Smooth muscle cell (in vitro differentiated cells): ENCODE results near the gene BUD31. TPM values are rescaled to one million over a fixed set of nuclear protein-coding genes. Genes with fewer than 3 reads are reported as not detected.

ENCODE experiments used
- DNase-seq: peaks from one replicate; lab custom pipeline; 2025; ENCODE audit not compliant: unreplicated experiment; lab: John Stamatoyannopoulos, UW
- H2AFZ ChIP-seq: fragments of 200-600 bp; sonication (generic); 2 replicates; pipeline ENCODE4 v1.6.0; 2016; ENCODE audit warnings: antibody characterized with exemption, low read depth, mild to moderate bottlenecking
- H3F3A ChIP-seq: fragments of 200-600 bp; sonication (generic); 2 replicates; pipeline ENCODE4 v1.6.0; 2017; ENCODE audit warnings: antibody characterized with exemption, low read depth
- H3K27ac ChIP-seq: fragments of 200-600 bp; sonication (generic); 2 replicates; pipeline ENCODE4 v1.5.1; 2016; ENCODE audit warnings: low read depth, mild to moderate bottlenecking
- H3K27me3 ChIP-seq: fragments of 200-600 bp; sonication (generic); 2 replicates; pipeline ENCODE4 v1.6.1; 2016; ENCODE audit warnings: low read depth, mild to moderate bottlenecking
- H3K36me3 ChIP-seq: fragments of 200-600 bp; sonication (generic); 2 replicates; pipeline ENCODE4 v1.5.1; 2016; ENCODE audit warnings: low read depth
- H3K4me1 ChIP-seq: fragments of 200-600 bp; sonication (generic); 2 replicates; pipeline ENCODE4 v1.5.1; 2016; ENCODE audit warnings: low read depth
- H3K4me2 ChIP-seq: fragments of 200-600 bp; sonication (generic); 2 replicates; pipeline ENCODE4 v1.6.0; 2016; ENCODE audit warnings: mild to moderate bottlenecking
- H3K4me3 ChIP-seq: fragments of 200-600 bp; sonication (generic); 2 replicates; pipeline ENCODE4 v1.5.1; 2016; ENCODE audit warnings: mild to moderate bottlenecking
- H3K79me2 ChIP-seq: fragments of 200-600 bp; sonication (generic); 2 replicates; pipeline ENCODE4 v1.6.0; 2016; ENCODE audit warnings: low read depth, mild to moderate bottlenecking
- H3K9ac ChIP-seq: fragments of 200-600 bp; sonication (generic); 2 replicates; pipeline ENCODE4 v1.6.0; 2016; ENCODE audit warnings: low read depth
- H3K9me3 ChIP-seq: fragments of 200-600 bp; sonication (generic); replicated peaks from 2 replicates; pipeline ENCODE4 v1.5.1; 2016; ENCODE audit warnings: low read depth
- H4K20me1 ChIP-seq: fragments of 200-600 bp; sonication (generic); 2 replicates; pipeline ENCODE4 v1.6.0; 2016; ENCODE audit warnings: low read depth
- CTCF ChIP-seq: fragments of 200-600 bp; sonication (generic); IDR thresholded peaks from 2 replicates; pipeline ENCODE4 v1.5.1; 2017; ENCODE audit warnings: borderline replicate concordance, mild to moderate bottlenecking, antibody characterized with exemption; ENCODE audit not compliant: insufficient read depth, poor library complexity, severe bottlenecking
- WGBS: methylation state at CpG from one replicate; pipeline ENCODE4 v1.1.7; 2016; ENCODE audit warnings: low lambda C conversion rate; 5-methylcytosine and 5-hydroxymethylcytosine counted together
- polyA plus RNA-seq: library from polyadenylated mRNA; unstranded; fragments of >200 nt; fragmentation: Nextera tagmentation; extraction: Ambion mirVana; gene quantifications from 2 replicates; pipeline ENCODE4 v1.2.1, GENCODE V29; 2016
- total RNA-seq: library from RNA; depleted of rRNA; stranded (reverse); fragments of >200 nt; gene quantifications from 2 replicates; pipeline ENCODE4 v1.2.3, GENCODE V29; 2014

BUD31 gene
- total and polyA plus RNA-seq, 2 experiments from 2014 or later = 97.2 to 249 TPM

- peak overlapping the region; percentile 96 for H3K4me2 ChIP-seq
- WGBS = 1% methylated on average over 28 of the region's 28 CpGs
- peak overlapping the region; percentile 97 for H3K9ac ChIP-seq
- TF ChIP-seq CTCF = no peak
- DNase-seq = peak; percentile 41
- H3K4me3 ChIP-seq = peak overlapping the region; percentile 92
- H3K79me2 ChIP-seq = peaks cover 75% of the 10 kb centered on the region
- H2AFZ ChIP-seq = peak overlapping the region; percentile 53
- peaks cover 70% of the 10 kb centered on the region for H4K20me1 ChIP-seq
- H3K36me3 ChIP-seq = peaks cover 10% of the 10 kb centered on the region
- H3K9me3 ChIP-seq = no peaks in the 10 kb centered on the region
- H3F3A ChIP-seq = no peaks in the 10 kb centered on the region
- H3K27me3 ChIP-seq = no peaks in the 10 kb centered on the region
- H3K4me1 ChIP-seq = peaks cover 17% of the 10 kb centered on the region
- peak overlapping the region; percentile 98 for H3K27ac ChIP-seq
Observed at GRCh38 chr7:99407872-99408378, 844 bp upstream of the BUD31 start.

DNA sequence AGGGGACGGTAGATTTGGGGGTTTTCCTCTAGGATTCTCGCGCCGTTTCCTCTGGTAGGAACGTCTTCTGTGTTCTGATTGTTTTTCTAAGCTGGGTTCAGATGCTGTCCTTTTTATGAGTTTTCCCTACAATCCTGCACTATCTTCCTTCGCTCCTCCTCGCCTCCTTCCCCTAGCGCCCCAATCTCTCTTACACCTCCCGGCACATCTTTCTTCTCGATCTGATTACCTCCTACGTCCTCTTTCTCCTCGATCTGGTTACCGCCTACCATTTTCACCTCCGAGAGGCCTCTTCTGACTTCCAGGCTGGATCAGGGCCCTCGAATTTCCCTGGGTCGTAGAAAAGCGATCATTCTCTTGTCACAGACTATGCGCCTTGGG, 413 bp downstream of the BUD31 start:
- H3F3A ChIP-seq = no peaks in the 10 kb centered on the region
- H3K9me3 ChIP-seq = no peaks in the 10 kb centered on the region
- H2AFZ ChIP-seq = peak overlapping the region; percentile 53
- H3K4me3 ChIP-seq = peak overlapping the region; percentile 92
- peak overlapping the region; percentile 98 for H3K27ac ChIP-seq
- H3K4me2 ChIP-seq = peak overlapping the region; percentile 96
- peak overlapping the region; percentile 97 for H3K9ac ChIP-seq
- peaks cover 17% of the 10 kb centered on the region for H3K4me1 ChIP-seq
- peaks cover 10% of the 10 kb centered on the region for H3K36me3 ChIP-seq
- no peaks in the 10 kb centered on the region for H3K27me3 ChIP-seq
- no peak for DNase-seq
- peaks cover 58% of the 10 kb centered on the region for H4K20me1 ChIP-seq
- whole genome bisulfite sequencing = 5% methylated on average over 16 of the region's 18 CpGs
- H3K79me2 ChIP-seq = peaks cover 77% of the 10 kb centered on the region
- TF ChIP-seq CTCF = no peak

GRCh38 chr7:99409806-99410205, 1.0 kb downstream of the BUD31 start:
- Histone ChIP-seq H3K27ac (peak overlapping the region; percentile 98), H3K9ac (peak overlapping the region; percentile 97)
- no peak for DNase-seq

More at GRCh38 chr7:99409806-99410205, 1.0 kb downstream of the BUD31 start:
- Histone ChIP-seq H3K4me2 (peak overlapping the region; percentile 96), H3K36me3 (peaks cover 10% of the 10 kb centered on the region), H3F3A (no peaks in the 10 kb centered on the region), H3K4me3 (peak overlapping the region; percentile 92), H3K79me2 (peaks cover 82% of the 10 kb centered on the region), H3K9me3 (no peaks in the 10 kb centered on the region), H3K27me3 (no peaks in the 10 kb centered on the region), H3K4me1 (peaks cover 17% of the 10 kb centered on the region), H4K20me1 (peaks cover 52% of the 10 kb centered on the region), H2AFZ (no peak overlapping the region)
- TF ChIP-seq CTCF = no peak
- WGBS = 77% methylated on average over 3 of the region's 3 CpGs
